GM18520 (cell line): ENCODE measurements around the gene SNCA.

ENCODE experiments used
- ATAC-seq: cut with Tn5 transposase; IDR thresholded peaks from one replicate; pipeline ENCODE4 v1.9.1; 2021; ENCODE audit not compliant: unreplicated experiment

The SNCA gene

GRCh38 chr4:89820010-89820409 is 17.0 kb downstream of the SNCA start:
- no peak for ATAC-seq

- no peak for ATAC-seq
Measured at GRCh38 chr4:89814362-89814761, 22.6 kb downstream of the SNCA start.

- ATAC-seq: no peak
Measured at GRCh38 chr4:89813197-89813596, 23.8 kb downstream of the SNCA start.

GRCh38 chr4:89807441-89808140 is 29.4 kb downstream of the SNCA start:
- ATAC-seq: no peak

GRCh38 chr4:89805297-89805696 is 31.7 kb downstream of the SNCA start:
- no peak for ATAC-seq

GRCh38 chr4:89803915-89804314 is 33.0 kb downstream of the SNCA start:
- no peak for ATAC-seq

GRCh38 chr4:89803036-89803435 is 33.9 kb downstream of the SNCA start:
- no peak for ATAC-seq

GRCh38 chr4:89800527-89801103 is 36.3 kb downstream of the SNCA start:
- no peak for ATAC-seq

GRCh38 chr4:89800012-89800516 is 36.9 kb downstream of the SNCA start:
- ATAC-seq: no peak

GRCh38 chr4:89799071-89799470 is 37.9 kb downstream of the SNCA start:
- no peak for ATAC-seq

GRCh38 chr4:89797117-89797516 is 39.8 kb downstream of the SNCA start:
- no peak for ATAC-seq

- no peak for ATAC-seq
Measured at GRCh38 chr4:89788206-89789072, 48.5 kb downstream of the SNCA start.

- no peak for ATAC-seq
Measured at GRCh38 chr4:89784686-89785231, 52.2 kb downstream of the SNCA start.

GRCh38 chr4:89781321-89781720 is 55.6 kb downstream of the SNCA start:
- no peak for ATAC-seq

- no peak for ATAC-seq
Measured at GRCh38 chr4:89773805-89774204, 63.2 kb downstream of the SNCA start.

- ATAC-seq: no peak
Measured at GRCh38 chr4:89769856-89770255, 67.1 kb downstream of the SNCA start.

- ATAC-seq: no peak
Measured at GRCh38 chr4:89767924-89768323, 69.0 kb downstream of the SNCA start.

GRCh38 chr4:89765966-89766365 is 71.0 kb downstream of the SNCA start:
- no peak for ATAC-seq

- no peak for ATAC-seq
Measured at GRCh38 chr4:89765528-89765927, 71.4 kb downstream of the SNCA start.

- ATAC-seq: no peak
Measured at GRCh38 chr4:89762311-89762710, 74.7 kb downstream of the SNCA start.

GRCh38 chr4:89759426-89759825 is 77.5 kb downstream of the SNCA start:
- ATAC-seq: no peak
